ENCODE results near the gene PRKCH. TPM values are rescaled to one million over a fixed set of nuclear protein-coding genes. Genes with fewer than 3 reads are reported as not detected.

The PRKCH gene
- polyA plus RNA-seq, 4 donors: 5.9 to 17.3 (median 12.9) TPM

GRCh38 chr14:61365667-61366212 is 44.4 kb downstream of the PRKCH start:
- no peaks in the 10 kb centered on the region for H3K36me3 ChIP-seq (ENCODE audit: control insufficient read depth in 3 of 3, insufficient read depth in 2 of 3, low read depth in 1 of 3, low read length in 3 of 3)
- peaks cover 0 to 6% (median 0%) of the 10 kb centered on the region in 3 donors for H3K4me1 ChIP-seq (ENCODE audit: control insufficient read depth in 3 of 3, insufficient read depth in 2 of 3, low read depth in 1 of 3, low read length in 2 of 3)
- no peak overlapping the region for H3K27ac ChIP-seq (ENCODE audit: low read depth in 1 of 3, low read length in 2 of 3)
- H3K9me3 ChIP-seq (ENCODE audit: control insufficient read depth in 2 of 2, insufficient read depth in 1 of 2, low read depth in 1 of 2, low read length in 1 of 2): no peaks in the 10 kb centered on the region
- H3K4me3 ChIP-seq (ENCODE audit: low read depth in 1 of 3, low read length in 3 of 3): no peak overlapping the region
- no peaks in the 10 kb centered on the region for H3K27me3 ChIP-seq (ENCODE audit: control insufficient read depth in 3 of 3, insufficient read depth in 3 of 3, low read length in 3 of 3)
- 63 to 69% (median 64%) methylated on average over 3 of the region's 3 CpGs for WGBS, 3 donors
- DNase-seq (no peak), FAIRE-seq (no peak)

- FAIRE-seq (no peak), DNase-seq (no peak)
- Histone ChIP-seq H3K36me3 (ENCODE audit: control insufficient read depth in 3 of 3, insufficient read depth in 2 of 3, low read depth in 1 of 3, low read length in 3 of 3) (no peaks in the 10 kb centered on the region), H3K27ac (ENCODE audit: low read depth in 1 of 3, low read length in 2 of 3) (no peak overlapping the region), H3K4me1 (ENCODE audit: control insufficient read depth in 3 of 3, insufficient read depth in 2 of 3, low read depth in 1 of 3, low read length in 2 of 3) (peaks cover 0 to 6% (median 0%) of the 10 kb centered on the region in 3 donors), H3K27me3 (ENCODE audit: control insufficient read depth in 3 of 3, insufficient read depth in 3 of 3, low read length in 3 of 3) (no peaks in the 10 kb centered on the region), H3K9me3 (ENCODE audit: control insufficient read depth in 2 of 2, insufficient read depth in 1 of 2, low read depth in 1 of 2, low read length in 1 of 2) (peaks cover 0 to 4% of the 10 kb centered on the region in 2 donors), H3K4me3 (ENCODE audit: low read depth in 1 of 3, low read length in 3 of 3) (no peak overlapping the region)
- 77 to 91% (median 80%) methylated on average over 5 of the region's 5 CpGs for WGBS, 3 donors
These were observed 46.8 kb downstream of the PRKCH start for GRCh38 chr14:61368114-61368710.

GRCh38 chr14:61368781-61369453 is 47.5 kb downstream of the PRKCH start:
- Histone ChIP-seq H3K27ac (ENCODE audit: low read depth in 1 of 3, low read length in 2 of 3) (no peak overlapping the region), H3K36me3 (ENCODE audit: control insufficient read depth in 3 of 3, insufficient read depth in 2 of 3, low read depth in 1 of 3, low read length in 3 of 3) (no peaks in the 10 kb centered on the region), H3K4me1 (ENCODE audit: control insufficient read depth in 3 of 3, insufficient read depth in 2 of 3, low read depth in 1 of 3, low read length in 2 of 3) (peaks cover 0 to 6% (median 0%) of the 10 kb centered on the region in 3 donors), H3K4me3 (ENCODE audit: low read depth in 1 of 3, low read length in 3 of 3) (no peak overlapping the region), H3K9me3 (ENCODE audit: control insufficient read depth in 2 of 2, insufficient read depth in 1 of 2, low read depth in 1 of 2, low read length in 1 of 2) (peaks cover 0 to 11% of the 10 kb centered on the region in 2 donors), H3K27me3 (ENCODE audit: control insufficient read depth in 3 of 3, insufficient read depth in 3 of 3, low read length in 3 of 3) (no peaks in the 10 kb centered on the region)
- no peak for DNase-seq
- no peak for FAIRE-seq
- 63 to 71% (median 67%) methylated on average over 3 of the region's 3 CpGs for WGBS, 3 donors

- 82 to 92% (median 83%) methylated on average over 3 of the region's 3 CpGs for WGBS, 3 donors
- DNase-seq (no peak), FAIRE-seq (no peak)
- Histone ChIP-seq H3K4me1 (ENCODE audit: control insufficient read depth in 3 of 3, insufficient read depth in 2 of 3, low read depth in 1 of 3, low read length in 2 of 3) (peaks cover 0 to 6% (median 0%) of the 10 kb centered on the region in 3 donors), H3K36me3 (ENCODE audit: control insufficient read depth in 3 of 3, insufficient read depth in 2 of 3, low read depth in 1 of 3, low read length in 3 of 3) (no peaks in the 10 kb centered on the region), H3K9me3 (ENCODE audit: control insufficient read depth in 2 of 2, insufficient read depth in 1 of 2, low read depth in 1 of 2, low read length in 1 of 2) (peaks cover 0 to 16% of the 10 kb centered on the region in 2 donors), H3K27me3 (ENCODE audit: control insufficient read depth in 3 of 3, insufficient read depth in 3 of 3, low read length in 3 of 3) (no peaks in the 10 kb centered on the region), H3K4me3 (ENCODE audit: low read depth in 1 of 3, low read length in 3 of 3) (no peak overlapping the region), H3K27ac (ENCODE audit: low read depth in 1 of 3, low read length in 2 of 3) (no peak overlapping the region)
These were observed 48.1 kb downstream of the PRKCH start for GRCh38 chr14:61369454-61369810.

GRCh38 chr14:61372379-61372778 is 51.0 kb downstream of the PRKCH start:
- Histone ChIP-seq H3K4me3 (ENCODE audit: low read depth in 1 of 3, low read length in 3 of 3) (no peak overlapping the region), H3K27ac (ENCODE audit: low read depth in 1 of 3, low read length in 2 of 3) (no peak overlapping the region), H3K27me3 (ENCODE audit: control insufficient read depth in 3 of 3, insufficient read depth in 3 of 3, low read length in 3 of 3) (no peaks in the 10 kb centered on the region), H3K4me1 (ENCODE audit: control insufficient read depth in 3 of 3, insufficient read depth in 2 of 3, low read depth in 1 of 3, low read length in 2 of 3) (no peaks in the 10 kb centered on the region), H3K9me3 (ENCODE audit: control insufficient read depth in 2 of 2, insufficient read depth in 1 of 2, low read depth in 1 of 2, low read length in 1 of 2) (peaks cover 0 to 37% of the 10 kb centered on the region in 2 donors), H3K36me3 (ENCODE audit: control insufficient read depth in 3 of 3, insufficient read depth in 2 of 3, low read depth in 1 of 3, low read length in 3 of 3) (no peaks in the 10 kb centered on the region)
- no peak for DNase-seq
- no peak for FAIRE-seq
- WGBS, 3 donors: 69 to 87% (median 83%) methylated on average over 2 of the region's 2 CpGs

- no peak for FAIRE-seq
- Histone ChIP-seq H3K9me3 (ENCODE audit: control insufficient read depth in 2 of 2, insufficient read depth in 1 of 2, low read depth in 1 of 2, low read length in 1 of 2) (peaks cover 0 to 37% of the 10 kb centered on the region in 2 donors), H3K27me3 (ENCODE audit: control insufficient read depth in 3 of 3, insufficient read depth in 3 of 3, low read length in 3 of 3) (no peaks in the 10 kb centered on the region), H3K4me1 (ENCODE audit: control insufficient read depth in 3 of 3, insufficient read depth in 2 of 3, low read depth in 1 of 3, low read length in 2 of 3) (no peaks in the 10 kb centered on the region), H3K4me3 (ENCODE audit: low read depth in 1 of 3, low read length in 3 of 3) (no peak overlapping the region), H3K27ac (ENCODE audit: low read depth in 1 of 3, low read length in 2 of 3) (no peak overlapping the region), H3K36me3 (ENCODE audit: control insufficient read depth in 3 of 3, insufficient read depth in 2 of 3, low read depth in 1 of 3, low read length in 3 of 3) (no peaks in the 10 kb centered on the region)
- no peak for DNase-seq
- WGBS, 3 donors: 83 to 90% (median 87%) methylated on average over 3 of the region's 3 CpGs
These were observed 51.6 kb downstream of the PRKCH start for GRCh38 chr14:61372842-61373555.

GRCh38 chr14:61374284-61374683 is 52.9 kb downstream of the PRKCH start:
- H3K9me3 ChIP-seq (ENCODE audit: control insufficient read depth in 2 of 2, insufficient read depth in 1 of 2, low read depth in 1 of 2, low read length in 1 of 2): peaks cover 0 to 37% of the 10 kb centered on the region in 2 donors
- H3K36me3 ChIP-seq (ENCODE audit: control insufficient read depth in 3 of 3, insufficient read depth in 2 of 3, low read depth in 1 of 3, low read length in 3 of 3): no peaks in the 10 kb centered on the region
- DNase-seq (no peak), FAIRE-seq (no peak)
- 88 to 100% (median 91%) methylated on average over 3 of the region's 3 CpGs for WGBS, 3 donors
- no peaks in the 10 kb centered on the region for H3K27me3 ChIP-seq (ENCODE audit: control insufficient read depth in 3 of 3, insufficient read depth in 3 of 3, low read length in 3 of 3)
- H3K4me3 ChIP-seq (ENCODE audit: low read depth in 1 of 3, low read length in 3 of 3): no peak overlapping the region
- no peaks in the 10 kb centered on the region for H3K4me1 ChIP-seq (ENCODE audit: control insufficient read depth in 3 of 3, insufficient read depth in 2 of 3, low read depth in 1 of 3, low read length in 2 of 3)
- H3K27ac ChIP-seq (ENCODE audit: low read depth in 1 of 3, low read length in 2 of 3): no peak overlapping the region

GRCh38 chr14:61375218-61375617 is 53.8 kb downstream of the PRKCH start:
- 87 to 97% (median 92%) methylated on average over 3 of the region's 3 CpGs for WGBS, 3 donors
- no peaks in the 10 kb centered on the region for H3K36me3 ChIP-seq (ENCODE audit: control insufficient read depth in 3 of 3, insufficient read depth in 2 of 3, low read depth in 1 of 3, low read length in 3 of 3)

More at GRCh38 chr14:61375218-61375617, 53.8 kb downstream of the PRKCH start:
- Histone ChIP-seq H3K4me1 (ENCODE audit: control insufficient read depth in 3 of 3, insufficient read depth in 2 of 3, low read depth in 1 of 3, low read length in 2 of 3) (no peaks in the 10 kb centered on the region), H3K27me3 (ENCODE audit: control insufficient read depth in 3 of 3, insufficient read depth in 3 of 3, low read length in 3 of 3) (no peaks in the 10 kb centered on the region), H3K4me3 (ENCODE audit: low read depth in 1 of 3, low read length in 3 of 3) (no peak overlapping the region), H3K9me3 (ENCODE audit: control insufficient read depth in 2 of 2, insufficient read depth in 1 of 2, low read depth in 1 of 2, low read length in 1 of 2) (peaks cover 0 to 37% of the 10 kb centered on the region in 2 donors), H3K27ac (ENCODE audit: low read depth in 1 of 3, low read length in 2 of 3) (no peak overlapping the region)
- DNase-seq (no peak), FAIRE-seq (no peak)

Data from small intestine (tissue), 7 donors.